Measurements from ENCODE around the gene SLC4A2.

The SLC4A2 gene

GRCh38 chr7:151014950-151015349 lies 44.4 kb upstream of the SLC4A2 start:
- H3K79me2 ChIP-seq (ENCODE audit: low read length): no peaks in the 10 kb centered on the region
- H3K9me2 ChIP-seq (replicated peaks; ENCODE audit: insufficient read depth, low read length): no peaks in the 10 kb centered on the region
- H3K4me1 ChIP-seq (ENCODE audit: low read length): peaks cover 11% of the 10 kb centered on the region; the same call in 1 of the 2 replicates
- H3K36me3 ChIP-seq (replicated peaks; ENCODE audit: insufficient read depth, low read length): no peaks in the 10 kb centered on the region
- no peak overlapping the region for H3K4me3 ChIP-seq (ENCODE audit: low read length)
- no peaks in the 10 kb centered on the region for H3K9me3 ChIP-seq (replicated peaks; ENCODE audit: insufficient read depth, low read length)
- H4K20me1 ChIP-seq (ENCODE audit: insufficient read depth, low read length): no peaks in the 10 kb centered on the region
- H3K9ac ChIP-seq (ENCODE audit: low read length): no peak overlapping the region
- no peak overlapping the region for H3K27ac ChIP-seq (ENCODE audit: low read length)
- no peak overlapping the region for H2AFZ ChIP-seq (ENCODE audit: low read length)
- 0 out of 2 replicates have a peak, but pooled peaks cover 4% of the 10 kb centered on the region for H3F3A ChIP-seq (ENCODE audit: insufficient read depth, low read length)
- DNase-seq: no peak
- no peak overlapping the region for H3K4me2 ChIP-seq (ENCODE audit: low read depth, low read length)
- TF ChIP-seq EZH2 (optimal IDR thresholded peaks at IDR 0.05; ENCODE audit: low read depth, low read length) (no peak), EZH2phosphoT487 (IDR thresholded peaks at IDR 0.05; ENCODE audit: low read length) (no peak), CTCF (IDR thresholded peaks at IDR 0.05; ENCODE audit: low read length) (no peak)
- peaks cover 54% of the 10 kb centered on the region for H3K27me3 ChIP-seq (replicated peaks; ENCODE audit: insufficient read depth, low read length)

- Histone ChIP-seq H4K20me1 (ENCODE audit: insufficient read depth, low read length) (no peaks in the 10 kb centered on the region), H3K9ac (ENCODE audit: low read length) (no peak overlapping the region), H3K9me3 (replicated peaks; ENCODE audit: insufficient read depth, low read length) (no peaks in the 10 kb centered on the region), H2AFZ (ENCODE audit: low read length) (no peak overlapping the region), H3K4me3 (ENCODE audit: low read length) (no peak overlapping the region), H3K36me3 (replicated peaks; ENCODE audit: insufficient read depth, low read length) (no peaks in the 10 kb centered on the region), H3F3A (ENCODE audit: insufficient read depth, low read length) (0 out of 2 replicates have a peak, but pooled peaks cover 4% of the 10 kb centered on the region), H3K4me2 (ENCODE audit: low read depth, low read length) (no peak overlapping the region), H3K9me2 (replicated peaks; ENCODE audit: insufficient read depth, low read length) (no peaks in the 10 kb centered on the region), H3K27ac (ENCODE audit: low read length) (no peak overlapping the region), H3K79me2 (ENCODE audit: low read length) (no peaks in the 10 kb centered on the region), H3K4me1 (ENCODE audit: low read length) (peaks cover 11% of the 10 kb centered on the region; the same call in 1 of the 2 replicates), H3K27me3 (replicated peaks; ENCODE audit: insufficient read depth, low read length) (peaks cover 64% of the 10 kb centered on the region)
- TF ChIP-seq CTCF (IDR thresholded peaks at IDR 0.05; ENCODE audit: low read length): no peak
- no peak for TF ChIP-seq EZH2 (optimal IDR thresholded peaks at IDR 0.05; ENCODE audit: low read depth, low read length)
- no peak for TF ChIP-seq EZH2phosphoT487 (IDR thresholded peaks at IDR 0.05; ENCODE audit: low read length)
- no peak for DNase-seq
Measured at GRCh38 chr7:151015967-151016366, 43.4 kb upstream of the SLC4A2 start.

GRCh38 chr7:151016505-151016904 lies 42.9 kb upstream of the SLC4A2 start:
- Histone ChIP-seq H3K9me2 (replicated peaks; ENCODE audit: insufficient read depth, low read length) (no peaks in the 10 kb centered on the region), H3F3A (ENCODE audit: insufficient read depth, low read length) (0 out of 2 replicates have a peak, but pooled peaks cover 4% of the 10 kb centered on the region), H3K4me3 (ENCODE audit: low read length) (no peak overlapping the region), H4K20me1 (ENCODE audit: insufficient read depth, low read length) (no peaks in the 10 kb centered on the region), H2AFZ (ENCODE audit: low read length) (no peak overlapping the region), H3K9ac (ENCODE audit: low read length) (no peak overlapping the region), H3K4me2 (ENCODE audit: low read depth, low read length) (no peak overlapping the region), H3K9me3 (replicated peaks; ENCODE audit: insufficient read depth, low read length) (no peaks in the 10 kb centered on the region), H3K79me2 (ENCODE audit: low read length) (no peaks in the 10 kb centered on the region), H3K36me3 (replicated peaks; ENCODE audit: insufficient read depth, low read length) (no peaks in the 10 kb centered on the region), H3K27me3 (replicated peaks; ENCODE audit: insufficient read depth, low read length) (peaks cover 69% of the 10 kb centered on the region), H3K27ac (ENCODE audit: low read length) (no peak overlapping the region), H3K4me1 (ENCODE audit: low read length) (peaks cover 11% of the 10 kb centered on the region; the same call in 1 of the 2 replicates)
- no peak for TF ChIP-seq CTCF (IDR thresholded peaks at IDR 0.05; ENCODE audit: low read length)
- no peak for TF ChIP-seq EZH2 (optimal IDR thresholded peaks at IDR 0.05; ENCODE audit: low read depth, low read length)
- no peak for TF ChIP-seq EZH2phosphoT487 (IDR thresholded peaks at IDR 0.05; ENCODE audit: low read length)
- no peak for DNase-seq

Data from MM.1S (cell line).